PFSK-1 (cell line): Measurements from ENCODE around the gene CEP63.

Experiments used
- FOXP2 ChIP-seq: optimal IDR thresholded peaks from 2 replicates; pipeline ENCODE3; 2011; ENCODE audit warnings: borderline replicate concordance, control low read depth, inconsistent platforms; ENCODE audit not compliant: insufficient read depth; ENCODE audit errors: extremely low read length, extremely low read depth
- POLR2AphosphoS5 ChIP-seq: IDR thresholded peaks from 2 replicates; pipeline ENCODE4 v1.6.1; 2012; ENCODE audit warnings: low read depth, mild to moderate bottlenecking, control low read depth, low read length, moderate library complexity
- REST ChIP-seq, 2 experiments: IDR thresholded peaks; 2 replicates each; pipeline versions ENCODE4 v1.6.1 to v1.8.0; 2011 to 2012; ENCODE audit warnings: low read depth in 2 of 2, low read length in 2 of 2, control low read depth in 1 of 2, inconsistent platforms in 1 of 2, mild to moderate bottlenecking in 1 of 2, moderate library complexity in 1 of 2; ENCODE audit not compliant: insufficient read depth in 1 of 2
- SIN3A ChIP-seq: IDR thresholded peaks from 2 replicates; pipeline ENCODE4 v1.6.1; 2012; ENCODE audit warnings: mild to moderate bottlenecking, low read length, moderate library complexity, borderline replicate concordance; ENCODE audit not compliant: insufficient read depth
- TAF1 ChIP-seq: IDR thresholded peaks from 2 replicates; pipeline ENCODE4 v1.6.1; 2012; ENCODE audit warnings: low read length, control low read depth, borderline replicate concordance; ENCODE audit not compliant: insufficient read depth

The CEP63 gene

GRCh38 chr3:134449277-134449676, 36.6 kb upstream of the CEP63 start:
- no peak for TF ChIP-seq REST (IDR thresholded peaks at IDR 0.05; ENCODE audit: insufficient read depth in 1 of 2, low read depth in 2 of 2, low read length in 2 of 2)
- TF ChIP-seq TAF1: no peak
- TF ChIP-seq POLR2AphosphoS5: no peak
- TF ChIP-seq SIN3A: no peak
- TF ChIP-seq FOXP2: no peak

- TF ChIP-seq FOXP2 (no peak), TAF1 (no peak), POLR2AphosphoS5 (no peak), SIN3A (no peak), REST (IDR thresholded peaks at IDR 0.05; ENCODE audit: insufficient read depth in 1 of 2, low read depth in 2 of 2, low read length in 2 of 2) (no peak)
Observed at GRCh38 chr3:134449951-134450350, 35.9 kb upstream of the CEP63 start.

- TF ChIP-seq TAF1 (no peak), POLR2AphosphoS5 (no peak), REST (IDR thresholded peaks at IDR 0.05; ENCODE audit: insufficient read depth in 1 of 2, low read depth in 2 of 2, low read length in 2 of 2) (no peak), SIN3A (no peak), FOXP2 (no peak)
Observed at GRCh38 chr3:134453631-134454030, 32.2 kb upstream of the CEP63 start.

GRCh38 chr3:134457376-134458074, 28.3 kb upstream of the CEP63 start:
- TF ChIP-seq TAF1: no peak
- TF ChIP-seq SIN3A: no peak
- TF ChIP-seq POLR2AphosphoS5: no peak
- TF ChIP-seq FOXP2: no peak
- no peak for TF ChIP-seq REST (IDR thresholded peaks at IDR 0.05; ENCODE audit: insufficient read depth in 1 of 2, low read depth in 2 of 2, low read length in 2 of 2)
